ENCODE results near the gene NRG3. TPM values are rescaled to one million over a fixed set of nuclear protein-coding genes. Genes with fewer than 3 reads are reported as not detected.

The NRG3 gene
- polyA plus RNA-seq, 1 donor: 18.0 TPM

DNA sequence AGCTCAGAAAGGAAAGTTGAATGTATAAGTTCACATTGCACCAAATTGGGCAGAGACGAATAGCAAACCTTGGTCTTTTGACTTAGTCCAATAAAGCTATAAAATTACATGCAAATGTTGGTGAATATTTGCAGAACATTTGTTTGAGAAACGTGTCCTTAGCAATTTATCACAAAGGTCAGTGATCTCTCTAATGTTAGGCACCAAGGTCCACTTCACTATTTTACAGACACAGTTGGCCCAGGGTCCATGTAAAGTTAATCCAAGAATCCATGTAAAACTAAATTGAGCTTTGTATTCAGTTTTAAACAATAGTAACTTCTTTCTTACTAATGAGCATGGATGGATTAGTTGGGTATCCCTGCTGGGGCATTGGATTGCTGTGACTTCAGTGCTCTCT, 617.7 kb downstream of the NRG3 start:
- DNase-seq: no peak

DNA sequence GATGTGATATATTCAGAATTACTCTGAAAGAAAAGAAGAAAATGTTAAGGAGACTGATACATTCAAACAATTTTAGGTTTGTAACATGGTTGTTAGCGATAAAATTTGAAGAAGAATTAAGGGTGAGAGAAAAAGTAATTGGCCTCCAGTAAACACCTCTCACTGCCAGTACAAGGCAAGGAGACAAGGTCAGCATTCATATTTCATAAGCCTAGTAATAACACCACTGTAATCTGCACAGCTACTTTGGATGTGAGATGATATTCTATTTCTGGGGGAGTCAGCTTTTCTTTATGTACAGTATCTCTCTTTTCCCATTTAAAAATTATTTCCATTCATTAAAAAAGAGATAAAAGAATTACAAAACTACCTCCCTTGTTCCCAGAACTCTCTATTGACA, 621.1 kb downstream of the NRG3 start:
- no peak for DNase-seq

DNA sequence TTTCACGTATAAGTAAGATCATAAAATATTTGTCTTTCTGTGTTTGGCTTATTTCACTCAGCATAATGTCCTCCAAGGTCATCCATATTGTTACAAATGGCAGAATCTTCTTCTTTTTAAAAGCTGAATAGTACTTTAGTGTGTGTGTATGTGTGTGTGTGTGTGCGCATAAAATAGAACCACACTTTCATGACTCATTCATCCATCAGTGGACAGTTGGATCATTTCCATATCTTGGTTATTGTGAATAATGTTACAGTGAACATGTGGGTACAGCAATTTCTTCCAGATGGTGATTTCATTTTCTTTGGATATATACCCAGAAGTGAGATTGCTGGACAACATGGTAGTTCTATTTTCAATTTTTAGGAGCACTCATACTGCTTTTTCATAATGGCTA, 622.4 kb downstream of the NRG3 start:
- DNase-seq: no peak

DNA sequence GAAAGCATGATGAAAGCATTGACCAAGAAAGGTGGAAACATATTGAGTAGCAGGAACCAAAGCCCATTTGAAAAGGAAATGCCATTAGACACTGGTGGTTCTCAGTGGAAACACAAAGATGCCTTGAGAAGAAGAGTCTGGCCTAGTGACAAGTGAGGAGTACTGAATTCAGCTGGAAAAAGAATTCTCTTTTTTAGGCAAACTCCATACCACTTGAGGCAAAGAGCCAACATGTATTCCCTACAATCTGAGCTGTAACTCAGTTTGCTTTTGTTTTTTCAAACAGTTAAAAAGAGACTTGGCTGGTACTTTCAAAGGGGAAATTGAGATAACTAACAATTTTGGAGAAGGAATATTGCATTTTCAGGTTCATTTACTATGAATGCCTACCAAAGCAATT, 624.0 kb downstream of the NRG3 start:
- no peak for DNase-seq

DNA sequence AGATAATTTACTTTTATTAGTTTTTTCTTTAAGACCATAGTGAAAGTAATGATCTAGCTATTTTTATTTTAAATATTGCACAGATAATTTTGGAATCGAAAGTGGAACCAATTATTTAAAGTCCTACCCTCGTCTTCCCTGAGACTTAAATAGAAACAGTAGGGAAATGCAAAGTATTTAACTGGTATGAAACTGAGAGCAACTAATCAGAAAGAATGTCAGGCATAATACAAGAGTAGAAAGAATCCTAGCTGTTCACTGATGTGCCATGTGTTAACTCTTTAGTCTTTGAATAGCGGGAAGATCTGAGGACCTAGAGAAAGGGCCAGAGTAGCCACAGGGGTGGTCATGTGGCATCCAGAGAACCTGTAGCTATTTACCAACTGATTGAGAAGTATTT, 630.0 kb downstream of the NRG3 start:
- no peak for DNase-seq

DNA sequence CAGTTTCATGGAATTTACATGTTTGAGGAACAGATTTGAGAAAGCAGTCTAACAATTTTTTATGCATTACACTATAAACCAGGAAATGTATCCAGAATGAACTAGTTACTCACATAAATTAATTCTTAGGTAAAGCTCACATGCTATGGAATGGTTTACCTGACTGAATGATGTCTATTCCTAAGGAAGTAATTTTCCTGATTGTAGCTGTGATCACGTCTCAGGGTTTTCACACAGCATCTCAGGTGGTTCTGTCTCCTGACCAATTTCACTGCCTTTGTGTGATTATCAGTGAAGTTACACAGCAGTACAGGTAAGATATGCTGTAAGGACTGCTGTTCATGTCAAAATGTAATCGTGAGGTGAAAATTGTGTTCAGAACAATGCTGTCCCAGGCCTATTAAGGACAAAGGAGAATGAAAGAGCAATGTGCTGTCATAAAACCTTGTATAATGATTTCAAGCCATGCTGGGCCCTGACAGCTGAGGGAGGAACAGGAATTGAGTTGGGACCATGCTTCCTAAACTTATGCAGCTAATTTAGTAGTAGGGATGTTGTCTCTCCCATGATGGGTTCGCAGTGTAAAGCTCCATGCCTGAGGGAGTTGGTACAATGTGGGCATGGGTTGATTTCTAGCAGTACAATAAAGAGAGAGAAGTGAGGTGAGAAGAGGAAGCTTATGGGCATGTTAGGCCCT, 631.8 kb downstream of the NRG3 start:
- DNase-seq: no peak

DNA sequence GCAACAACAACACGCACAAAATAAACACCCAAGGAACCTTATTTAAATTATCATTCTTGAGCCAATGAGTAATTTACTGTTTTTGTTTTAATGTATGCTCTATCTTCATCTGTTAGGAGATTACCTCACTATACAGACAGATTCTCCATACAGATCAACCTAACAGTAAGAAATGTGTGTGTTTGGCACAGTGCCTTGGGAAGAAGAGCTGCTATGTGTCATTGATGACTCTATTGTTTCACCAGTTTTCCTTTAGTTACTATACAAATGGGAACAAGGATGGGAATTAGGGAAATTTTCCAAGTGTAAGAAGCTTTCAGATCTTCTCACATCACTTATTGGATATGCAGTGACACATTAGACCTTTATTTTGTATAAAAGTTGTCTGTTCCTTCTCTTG, 640.3 kb downstream of the NRG3 start:
- no peak for DNase-seq

DNA sequence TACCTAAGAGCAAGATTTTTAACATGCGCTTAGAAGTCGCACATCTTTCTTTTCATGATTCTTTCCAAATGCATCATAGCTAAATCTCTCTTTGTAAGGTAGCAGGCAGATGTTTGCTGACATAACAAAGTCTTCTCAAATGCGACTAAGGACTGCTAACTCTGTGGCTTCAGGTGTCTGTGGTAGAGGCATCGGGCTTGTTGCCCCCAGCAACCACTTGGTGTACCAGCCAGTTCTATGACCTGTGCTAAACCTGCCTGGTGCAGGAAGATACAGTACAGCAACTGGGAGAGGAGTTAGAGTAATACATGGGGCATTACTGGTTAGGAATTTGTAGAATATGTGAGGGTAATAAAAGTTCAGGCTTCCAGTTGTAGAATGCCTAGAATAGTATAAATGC, 654.1 kb downstream of the NRG3 start:
- DNase-seq: no peak

DNA sequence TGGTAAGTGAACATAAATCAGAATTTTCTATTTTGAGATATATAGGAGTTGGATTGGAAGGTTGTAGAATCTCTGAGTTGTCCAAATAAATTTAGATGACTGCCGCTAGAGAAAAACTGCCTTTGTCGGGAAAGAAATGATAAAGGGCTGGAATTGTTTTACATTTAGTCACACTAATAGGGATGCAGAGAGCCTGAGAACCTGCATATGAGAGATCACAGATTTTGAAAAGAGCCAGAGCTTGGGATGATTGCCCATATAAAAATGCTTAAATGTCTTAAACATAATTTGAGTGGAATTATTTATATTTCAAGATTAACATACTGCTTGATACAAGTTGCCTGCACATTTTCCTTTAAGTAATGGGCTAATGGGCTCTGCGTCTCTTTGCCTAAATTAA, 660.5 kb downstream of the NRG3 start:
- DNase-seq: no peak

DNA sequence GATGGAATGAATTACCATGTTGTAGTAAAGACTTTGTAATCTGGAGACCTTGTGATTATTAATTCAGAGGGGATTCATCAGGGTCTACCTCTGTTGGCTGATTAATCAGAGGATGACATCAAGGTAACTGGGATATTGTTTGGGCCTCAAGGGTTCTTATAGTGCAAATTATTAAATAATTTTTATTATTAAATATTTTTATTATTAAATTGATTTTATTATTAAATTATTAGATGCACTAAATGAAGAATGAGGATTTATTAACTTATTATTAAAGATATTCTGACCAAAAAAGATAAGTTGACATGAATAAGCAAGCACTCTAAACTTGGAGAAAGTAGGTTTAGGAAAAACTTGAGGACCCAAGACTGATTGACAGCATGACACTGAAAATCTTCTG, 661.7 kb downstream of the NRG3 start:
- no peak for DNase-seq

DNA sequence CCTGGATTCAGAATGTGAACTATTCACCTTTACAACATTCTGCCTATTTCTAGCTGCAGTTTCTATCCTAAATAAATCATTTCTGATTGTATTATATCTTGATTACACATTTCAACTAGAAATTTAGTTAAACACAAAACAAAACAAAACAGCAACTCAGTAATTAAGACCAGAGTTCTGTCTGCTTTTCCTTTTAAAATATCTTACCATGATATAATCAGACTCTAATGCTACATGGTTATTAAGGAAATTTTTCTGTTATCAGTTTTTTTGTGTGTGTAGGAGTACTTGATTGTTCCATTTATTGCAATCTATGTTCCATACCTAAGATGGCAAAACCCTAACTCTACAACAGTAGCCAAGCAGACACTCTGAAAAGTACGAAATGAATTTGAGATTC, 663.3 kb downstream of the NRG3 start:
- no peak for DNase-seq

DNA sequence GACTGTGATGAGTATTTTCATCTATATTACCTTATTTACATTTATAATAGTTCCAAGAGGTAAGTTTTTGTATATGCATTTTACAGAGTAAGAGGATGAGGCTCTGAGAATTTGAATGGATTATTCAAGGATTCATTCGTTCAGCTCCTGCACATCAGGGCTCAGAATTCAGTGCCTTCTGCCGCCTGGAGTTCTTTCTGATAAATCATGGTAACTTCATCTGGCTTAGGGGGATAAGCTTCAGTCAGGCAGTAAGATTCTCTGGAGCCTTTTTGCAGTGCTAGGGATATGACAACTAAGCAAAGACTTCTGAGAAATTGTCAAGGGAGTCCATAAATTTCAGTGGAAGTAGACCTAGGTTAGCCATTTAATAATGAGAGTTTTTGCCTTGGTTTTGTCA, 668.6 kb downstream of the NRG3 start:
- no peak for DNase-seq

DNA sequence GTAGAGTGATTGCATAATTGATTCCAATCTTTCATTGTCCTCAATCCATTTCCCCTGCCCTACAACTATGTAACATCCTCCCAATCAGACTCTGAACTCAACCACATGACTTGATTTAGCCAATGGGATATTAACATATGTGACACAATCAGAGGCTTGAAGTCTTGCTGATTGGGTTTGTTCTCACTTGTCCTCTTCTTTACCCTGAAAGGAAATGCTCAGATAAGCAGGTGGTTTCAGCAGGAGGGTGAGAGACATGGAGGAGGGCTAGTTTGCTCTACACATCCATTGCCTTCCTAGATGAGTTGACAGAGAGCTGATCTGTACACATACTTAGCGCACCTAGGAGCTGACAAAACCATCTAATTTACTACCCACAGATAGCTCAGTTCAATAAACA, 669.4 kb downstream of the NRG3 start:
- DNase-seq: no peak

DNA sequence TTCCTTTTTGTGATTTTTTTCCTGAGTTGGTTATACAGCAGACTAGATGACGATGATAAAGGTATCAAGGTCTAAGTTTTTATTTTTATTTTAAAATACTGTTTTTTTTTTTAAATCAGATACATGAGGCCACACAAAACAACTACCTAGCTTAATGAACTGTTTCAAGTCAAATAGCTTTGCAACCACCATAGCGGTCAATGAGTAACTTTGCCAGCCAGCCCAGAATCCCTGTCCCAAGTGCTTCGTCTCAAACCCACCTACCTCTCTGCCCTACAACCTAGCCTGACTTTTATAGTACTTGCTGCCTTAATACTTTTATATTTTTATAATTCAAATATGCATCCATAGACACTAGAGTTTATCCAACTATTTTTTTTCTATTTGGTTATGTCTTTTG, 676.5 kb downstream of the NRG3 start:
- DNase-seq: peak; percentile 35

DNA sequence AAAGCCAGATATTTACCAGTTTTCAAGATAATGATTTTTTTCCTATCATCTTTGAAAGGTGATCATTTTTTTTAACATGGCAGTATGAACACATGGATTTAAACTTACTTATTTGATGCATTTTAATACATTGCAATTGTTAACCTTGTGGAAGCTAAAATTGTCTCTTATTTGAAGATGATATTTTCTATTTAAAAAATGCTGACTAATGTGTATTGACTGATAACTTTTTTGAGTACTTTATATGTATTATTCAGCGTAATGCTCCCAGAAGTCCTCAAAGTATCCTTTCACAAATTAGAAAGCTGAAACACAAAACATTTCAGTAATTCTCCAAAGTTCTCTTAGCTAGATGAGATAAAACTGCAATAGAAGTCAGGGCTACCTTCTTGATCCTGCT, 677.3 kb downstream of the NRG3 start:
- no peak for DNase-seq

DNA sequence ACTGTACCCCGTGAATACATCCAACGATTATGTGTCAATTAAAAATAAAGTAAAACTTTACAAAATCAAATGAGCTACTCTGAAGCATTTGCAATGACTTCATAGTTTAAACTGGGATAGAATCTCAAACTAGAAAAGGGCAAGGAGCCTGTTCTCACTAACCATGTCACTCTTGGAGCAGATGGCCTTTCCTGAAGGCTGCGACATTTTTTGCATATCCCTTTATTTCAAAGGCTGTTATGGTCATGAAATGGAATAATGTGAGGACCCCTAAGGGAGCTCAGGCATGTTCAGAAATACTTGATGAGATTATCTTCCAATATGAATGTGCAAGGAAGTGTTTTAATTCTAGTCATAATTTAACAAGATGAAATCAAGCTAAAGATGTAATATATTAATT, 679.4 kb downstream of the NRG3 start:
- DNase-seq: no peak

DNA sequence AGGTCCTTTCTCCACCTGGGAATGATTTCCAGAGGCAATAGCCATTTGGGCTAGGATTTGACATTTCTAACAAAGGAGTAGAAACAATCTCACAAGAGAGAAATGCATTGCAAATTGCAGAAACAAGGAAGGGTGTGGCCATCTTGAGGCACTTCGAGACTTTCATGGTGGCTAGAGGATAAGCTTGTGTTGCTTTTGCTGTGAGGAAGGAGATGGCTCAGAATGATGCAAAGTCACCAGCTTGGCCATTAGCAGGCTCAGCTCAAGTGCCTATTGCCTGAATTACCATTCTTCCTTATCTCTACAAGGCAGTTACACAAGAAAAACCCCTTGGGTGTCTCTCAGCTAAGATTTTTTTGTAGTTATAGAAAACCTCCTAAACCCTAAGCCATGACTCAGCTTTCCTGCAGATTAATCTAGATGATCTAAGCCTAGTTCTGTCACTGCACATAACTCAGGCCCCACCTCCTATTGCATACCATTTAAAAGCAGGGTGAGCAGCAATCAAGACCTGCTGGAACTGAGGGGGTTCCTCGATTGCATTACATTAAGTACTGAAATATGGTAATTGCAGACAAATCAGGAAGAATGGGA, 683.1 kb downstream of the NRG3 start:
- no peak for DNase-seq

DNA sequence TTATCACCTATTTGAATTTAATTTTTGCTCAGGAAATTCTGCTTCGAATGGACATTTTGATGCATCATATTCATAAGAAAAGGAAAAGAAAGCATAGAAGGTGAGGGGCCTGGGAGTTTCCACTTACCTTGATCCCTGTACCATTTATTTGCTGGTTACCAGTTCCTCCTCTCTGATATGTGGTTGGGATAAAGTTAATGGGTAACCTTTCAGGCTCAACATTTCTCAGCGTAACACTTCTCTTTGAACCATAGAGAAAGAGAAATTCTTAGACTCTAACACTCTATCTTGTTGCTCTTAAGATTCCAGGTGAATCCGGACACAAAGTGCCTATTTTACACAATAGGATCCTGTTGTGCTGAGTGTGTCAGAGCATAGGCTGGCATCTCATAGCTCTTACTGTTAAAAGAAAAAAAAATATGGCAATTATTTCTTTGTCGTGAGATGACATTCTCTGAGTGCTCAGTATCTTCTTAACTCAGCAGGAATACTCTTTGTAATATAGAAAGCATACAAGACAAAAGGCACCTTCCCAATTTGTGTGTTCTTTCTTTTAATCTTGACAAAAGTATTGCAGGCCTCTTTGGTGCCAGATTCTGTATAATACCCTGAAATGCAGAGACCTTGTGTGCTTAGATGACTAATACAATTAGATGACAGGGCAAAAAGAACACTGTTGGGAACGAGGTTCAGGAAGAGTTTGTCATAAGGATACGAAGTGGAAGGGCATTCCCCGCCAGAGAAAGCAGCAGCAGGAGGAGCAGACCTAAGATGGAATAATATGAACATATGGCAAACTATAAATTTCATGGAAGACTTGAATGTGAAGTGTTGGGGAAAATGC, 689.6 kb downstream of the NRG3 start:
- DNase-seq: no peak

DNA sequence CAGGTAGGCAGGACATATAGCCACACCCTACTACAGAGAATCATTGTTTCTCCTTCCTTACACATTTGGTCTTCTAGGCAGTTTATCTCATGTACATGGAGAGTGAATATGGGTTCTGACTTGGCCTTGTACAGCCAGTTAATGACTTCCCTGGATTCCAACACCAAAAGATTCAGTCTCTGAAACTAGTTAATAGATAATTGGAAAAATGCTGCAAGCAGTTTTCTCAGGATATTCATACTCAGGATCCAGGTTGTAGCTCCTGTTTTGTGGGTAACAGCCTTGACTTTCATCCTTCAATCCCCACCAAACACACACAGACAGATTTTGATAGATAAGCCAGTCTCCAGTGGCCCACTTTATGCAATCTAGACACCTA, 690.2 kb downstream of the NRG3 start:
- DNase-seq: no peak

DNA sequence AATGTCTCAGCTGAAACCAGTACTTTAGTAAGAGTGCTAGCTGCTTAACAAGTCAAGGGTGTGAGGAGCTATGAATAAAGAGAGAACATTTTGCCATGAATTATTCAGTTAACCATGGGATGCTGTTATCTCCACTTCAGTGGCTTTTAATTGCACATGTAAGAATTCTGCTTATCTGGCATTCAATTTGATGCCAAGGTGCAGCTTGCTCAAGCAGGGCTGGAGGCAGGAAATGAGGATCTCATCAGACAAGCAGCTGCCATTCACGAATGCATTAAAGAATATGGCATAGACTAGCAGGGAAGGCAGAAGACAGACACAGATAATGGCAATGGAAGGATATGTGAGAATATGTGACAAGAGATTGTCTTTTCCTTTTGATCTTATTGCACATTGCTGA, 697.8 kb downstream of the NRG3 start:
- DNase-seq: peak; percentile 24

DNA sequence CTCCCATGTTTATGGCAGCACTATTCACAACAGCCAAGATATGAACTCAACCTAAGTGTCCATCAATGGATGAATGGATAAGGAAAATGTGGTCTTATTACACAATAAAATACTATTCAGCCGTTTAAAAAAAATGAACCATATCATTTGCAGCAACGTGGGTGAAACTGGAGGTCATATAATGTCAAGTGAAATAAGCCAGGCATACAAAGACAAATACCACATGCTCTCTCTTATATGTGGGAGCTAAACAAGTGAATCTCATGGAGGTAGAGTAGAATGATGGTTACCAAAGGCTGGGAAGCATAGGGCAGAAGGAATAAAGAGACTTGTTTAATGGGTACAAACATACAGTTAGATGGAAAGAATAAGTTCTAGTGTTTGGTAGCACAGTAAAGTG, 699.1 kb downstream of the NRG3 start:
- DNase-seq: no peak

DNA sequence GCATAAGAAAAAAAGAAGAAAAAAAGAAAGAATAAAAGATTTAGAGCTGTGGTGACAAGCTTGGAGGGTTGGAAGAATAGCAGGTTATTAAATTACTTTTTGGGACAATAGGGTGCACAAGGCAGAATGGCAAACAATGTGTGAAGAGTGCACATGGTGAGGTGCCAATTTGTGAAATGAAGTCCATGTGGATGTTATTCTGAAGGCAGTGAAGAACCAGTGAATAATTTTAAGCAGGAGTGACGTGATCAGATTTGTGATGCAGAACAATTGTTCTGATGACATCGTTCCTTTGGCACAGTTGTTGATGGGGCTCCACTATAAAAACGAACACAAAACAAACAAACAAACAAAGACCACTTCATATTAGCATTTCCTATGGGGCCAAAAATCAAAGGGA, 700.3 kb downstream of the NRG3 start:
- no peak for DNase-seq

DNA sequence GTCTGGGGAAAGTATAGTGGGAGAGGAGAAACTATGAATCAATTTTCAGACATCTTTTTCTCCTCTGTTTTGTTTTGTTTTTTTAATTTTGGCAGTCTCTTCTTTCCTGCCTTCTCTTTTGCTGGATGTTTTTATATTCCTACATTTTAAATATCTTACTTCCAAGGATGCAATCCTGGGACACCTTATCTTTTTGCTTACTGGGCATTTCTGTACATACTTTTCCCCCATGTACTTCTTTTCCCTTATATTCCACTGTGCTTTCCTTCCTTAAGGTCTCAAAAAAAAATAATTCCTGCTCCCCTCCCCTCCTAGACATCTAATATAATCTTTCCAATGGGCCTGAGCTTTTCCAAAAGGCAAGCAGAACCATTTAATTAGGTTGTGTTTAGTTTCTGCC, 701.1 kb downstream of the NRG3 start:
- DNase-seq: no peak

DNA sequence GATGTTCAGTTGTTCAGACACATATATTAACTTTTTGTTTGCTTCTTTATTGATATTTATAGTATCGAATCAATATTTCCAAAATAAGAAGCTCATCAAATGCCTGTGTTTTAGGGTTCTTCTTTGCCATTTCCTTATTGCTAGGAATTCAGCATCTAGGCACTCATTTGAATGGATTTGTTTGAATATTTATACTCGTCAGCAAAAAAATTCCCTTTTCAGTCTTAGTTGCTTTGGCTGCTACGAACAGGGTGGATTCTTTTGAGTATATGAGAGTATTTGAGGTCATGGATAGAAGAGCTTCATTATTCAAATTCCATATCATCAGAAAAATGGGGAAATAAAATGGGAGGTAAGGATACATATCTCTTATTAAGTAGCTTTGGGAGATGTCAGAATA, 706.9 kb downstream of the NRG3 start:
- DNase-seq: no peak

Data from left kidney (tissue), 2 donors.